OCI-LY3 (cell line): ENCODE measurements around the gene WDR76.

Experiments
- H2AFZ ChIP-seq: fragments of 200-600, 300-600 bp; shearing (Covaris generic); 2 replicates; pipeline ENCODE4 v1.6.0; 2014; ENCODE audit warnings: antibody characterized with exemption, low read depth, low read length
- H3K27ac ChIP-seq: fragments of 200-600, 300-600 bp; sonication (generic); 2 replicates; pipeline ENCODE4 v1.5.1; 2014; ENCODE audit warnings: mild to moderate bottlenecking, low read length, moderate library complexity, mixed read lengths
- H3K27me3 ChIP-seq: fragments of 200-600, 300-600 bp; sonication (generic); 2 replicates; pipeline ENCODE4 v1.6.1; 2014; ENCODE audit warnings: low read depth, low read length, mixed read lengths
- H3K36me3 ChIP-seq: fragments of 200-600, 300-600 bp; sonication (generic); replicated peaks from 2 replicates; pipeline ENCODE3; 2014; ENCODE audit warnings: low read depth, low read length, mixed read lengths
- H3K4me1 ChIP-seq: fragments of 300-600, 200-600 bp; sonication (generic); 2 replicates; pipeline ENCODE4 v1.6.1; 2014; ENCODE audit warnings: low read length, mixed read lengths
- H3K4me2 ChIP-seq: fragments of 200-600, 300-600 bp; sonication (generic); 2 replicates; pipeline ENCODE4 v1.6.1; 2014; ENCODE audit warnings: low read length, mixed read lengths
- H3K4me3 ChIP-seq: fragments of 300-600, 200-600 bp; sonication (generic); 2 replicates; pipeline ENCODE4 v1.5.1; 2014; ENCODE audit warnings: antibody characterized with exemption, mild to moderate bottlenecking, low read length, moderate library complexity
- H3K79me2 ChIP-seq: fragments of 300-600, 200-600 bp; shearing (Covaris generic); 2 replicates; pipeline ENCODE4 v1.6.1; 2014; ENCODE audit warnings: mild to moderate bottlenecking, low read length, mixed read lengths
- H3K9ac ChIP-seq: fragments of 300-600, 200-600 bp; shearing (Covaris generic); 2 replicates; pipeline ENCODE4 v1.6.0; 2014; ENCODE audit warnings: mild to moderate bottlenecking, low read length, moderate library complexity
- H3K9me3 ChIP-seq: fragments of 200-600, 300-600 bp; shearing (Covaris generic); 2 replicates; pipeline ENCODE4 v1.6.1; 2014; ENCODE audit warnings: low read length, mixed read lengths; ENCODE audit not compliant: insufficient read depth
- H4K20me1 ChIP-seq: fragments of 200-600, 300-600 bp; sonication (generic); 2 replicates; pipeline ENCODE4 v1.6.1; 2016; ENCODE audit warnings: low read length, mixed read lengths; ENCODE audit not compliant: insufficient read depth
- CTCF ChIP-seq: fragments of 200-600, 300-600 bp; sonication (generic); IDR thresholded peaks from 2 replicates; pipeline ENCODE4 v1.5.1; 2014; ENCODE audit warnings: antibody characterized with exemption, low read length, low read depth
- EZH2phosphoT487 ChIP-seq: fragments of 200-600 bp; shearing (Covaris generic); IDR thresholded peaks from 2 replicates; pipeline ENCODE4 v1.6.1; 2018; ENCODE audit warnings: antibody characterized with exemption, mixed run types, low read depth

Gene WDR76

GRCh38 chr15:43791993-43792760 is 34.6 kb upstream of the WDR76 start, which contains the start of gene SERF2:
Gene SERF2 (plus strand): TSS chr15:43792320. CDS start chr15:43792377, 57 bp downstream.
- H3K27ac ChIP-seq = peak within 1 kb of the TSS; percentile 75
- H3K9ac ChIP-seq = peak within 1 kb of the TSS; percentile 98
- peaks cover 30% of the 10 kb centered on the region for H3K4me1 ChIP-seq

GRCh38 chr15:43792761-43793476 is 33.9 kb upstream of the WDR76 start:
- Histone ChIP-seq H3K27ac (peak overlapping the region; percentile 75), H2AFZ (no peak overlapping the region), H3K36me3 (peaks cover 36% of the 10 kb centered on the region), H4K20me1 (peaks cover 33% of the 10 kb centered on the region), H3K27me3 (no peaks in the 10 kb centered on the region), H3K9ac (peak overlapping the region; percentile 98), H3K4me2 (peak overlapping the region; percentile 88), H3K9me3 (no peaks in the 10 kb centered on the region; the same call in 1 of the 2 replicates), H3K4me1 (peaks cover 33% of the 10 kb centered on the region), H3K4me3 (peak overlapping the region; percentile 90), H3K79me2 (peaks cover 35% of the 10 kb centered on the region)
- TF ChIP-seq CTCF (no peak), EZH2phosphoT487 (no peak)

More at GRCh38 chr15:43791993-43792760, 34.6 kb upstream of the WDR76 start, which contains the start of gene SERF2:
- TF ChIP-seq EZH2phosphoT487 (no peak), CTCF (no peak)
- Histone ChIP-seq H3K27me3 (no peaks in the 10 kb centered on the region), H4K20me1 (peaks cover 33% of the 10 kb centered on the region), H3K4me2 (peak within 1 kb of the TSS; percentile 88), H3K4me3 (peak within 1 kb of the TSS; percentile 90), H3K36me3 (peaks cover 36% of the 10 kb centered on the region), H3K9me3 (no peaks in the 10 kb centered on the region; the same call in 1 of the 2 replicates), H3K79me2 (peaks cover 35% of the 10 kb centered on the region), H2AFZ (peak within 1 kb of the TSS; percentile 71)

- peaks cover 33% of the 10 kb centered on the region for H4K20me1 ChIP-seq
- no peaks in the 10 kb centered on the region for H3K27me3 ChIP-seq
- peaks cover 35% of the 10 kb centered on the region for H3K79me2 ChIP-seq
- H3K9ac ChIP-seq = peak overlapping the region; percentile 98; the same call in 1 of the 2 replicates
- peaks cover 34% of the 10 kb centered on the region for H3K4me1 ChIP-seq
- no peaks in the 10 kb centered on the region; the same call in 1 of the 2 replicates for H3K9me3 ChIP-seq
- H2AFZ ChIP-seq = no peak overlapping the region
- peak overlapping the region; percentile 90 for H3K4me3 ChIP-seq
- no peak for TF ChIP-seq CTCF
- no peak for TF ChIP-seq EZH2phosphoT487
- no peak overlapping the region for H3K27ac ChIP-seq
- H3K36me3 ChIP-seq = peaks cover 36% of the 10 kb centered on the region
- H3K4me2 ChIP-seq = peak overlapping the region; percentile 88
These were observed 33.2 kb upstream of the WDR76 start for GRCh38 chr15:43793647-43794046.
